ENCODE measurements around the gene VAMP8.

GRCh38 chr2:85615413-85615728 is 38.0 kb downstream of the VAMP8 start:
- TF ChIP-seq GATA3 (IDR thresholded peaks at IDR 0.05; ENCODE audit: low read depth, low read length) (no peak), GATA2 (IDR thresholded peaks at IDR 0.05; ENCODE audit: low read depth, low read length) (no peak)
